Measurements from ENCODE around the gene SLC16A14. TPM values are rescaled to one million over a fixed set of nuclear protein-coding genes. Genes with fewer than 3 reads are reported as not detected.

Gene SLC16A14
- total RNA-seq, 1 experiment from 2014 or later, result 3.2 TPM

DNA sequence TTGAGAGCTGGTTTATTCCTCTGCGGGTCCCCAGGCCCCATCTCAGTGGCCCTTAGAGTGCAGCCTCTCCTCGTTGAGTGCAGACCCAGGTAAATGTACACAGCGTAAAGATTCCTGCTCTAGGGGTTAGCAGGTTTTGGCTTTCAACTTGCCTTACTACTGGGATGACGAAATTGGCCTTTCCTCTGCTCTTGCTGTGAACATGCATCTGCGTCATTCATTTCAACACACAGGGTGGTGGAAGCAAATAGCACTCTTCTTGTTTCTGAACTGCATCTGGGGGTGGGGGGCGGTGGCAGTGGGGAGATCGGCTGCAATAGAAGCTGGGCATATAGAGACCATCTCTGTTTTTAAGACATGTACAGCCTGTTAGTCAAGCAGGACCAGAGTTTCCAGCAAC lies 16.5 kb upstream of the SLC16A14 start:
- H3K27ac ChIP-seq (ENCODE audit: low read length), result no peak overlapping the region
- BruUV-seq (replicated peaks), result no TSS peak
- no peak overlapping the region for H3K4me3 ChIP-seq (ENCODE audit: low read depth in 2 of 2, low read length in 2 of 2)
- in situ Hi-C loops (cut with HindIII; ENCODE audit: low pct_unique_long_range_greater_than_20kb, low sequenced_read_pairs), result no loop called here
- H3K9me3 ChIP-seq (ENCODE audit: control insufficient read depth, insufficient read depth, low read depth, low read length), result no peaks in the 10 kb centered on the region
- no peaks in the 10 kb centered on the region for H3K27me3 ChIP-seq (ENCODE audit: control insufficient read depth, insufficient read depth, low read length)
- CTCF ChIA-PET, result no interaction called here
- H3K4me1 ChIP-seq (ENCODE audit: control insufficient read depth, insufficient read depth, low read length), result no peaks in the 10 kb centered on the region
- no peaks in the 10 kb centered on the region for H3K36me3 ChIP-seq (ENCODE audit: control insufficient read depth, insufficient read depth, low read length)
- no peak for DNase-seq (ENCODE audit: low read depth, low spot score)
- ATAC-seq, result no peak
- POLR2A ChIA-PET, result no interaction called here
- TF ChIP-seq, protein P1, sequence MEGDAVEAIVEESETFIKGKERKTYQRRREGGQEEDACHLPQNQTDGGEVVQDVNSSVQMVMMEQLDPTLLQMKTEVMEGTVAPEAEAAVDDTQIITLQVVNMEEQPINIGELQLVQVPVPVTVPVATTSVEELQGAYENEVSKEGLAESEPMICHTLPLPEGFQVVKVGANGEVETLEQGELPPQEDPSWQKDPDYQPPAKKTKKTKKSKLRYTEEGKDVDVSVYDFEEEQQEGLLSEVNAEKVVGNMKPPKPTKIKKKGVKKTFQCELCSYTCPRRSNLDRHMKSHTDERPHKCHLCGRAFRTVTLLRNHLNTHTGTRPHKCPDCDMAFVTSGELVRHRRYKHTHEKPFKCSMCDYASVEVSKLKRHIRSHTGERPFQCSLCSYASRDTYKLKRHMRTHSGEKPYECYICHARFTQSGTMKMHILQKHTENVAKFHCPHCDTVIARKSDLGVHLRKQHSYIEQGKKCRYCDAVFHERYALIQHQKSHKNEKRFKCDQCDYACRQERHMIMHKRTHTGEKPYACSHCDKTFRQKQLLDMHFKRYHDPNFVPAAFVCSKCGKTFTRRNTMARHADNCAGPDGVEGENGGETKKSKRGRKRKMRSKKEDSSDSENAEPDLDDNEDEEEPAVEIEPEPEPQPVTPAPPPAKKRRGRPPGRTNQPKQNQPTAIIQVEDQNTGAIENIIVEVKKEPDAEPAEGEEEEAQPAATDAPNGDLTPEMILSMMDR (IDR thresholded peaks at IDR 0.05), result no peak
- TF ChIP-seq SIN3A (IDR thresholded peaks at IDR 0.05; ENCODE audit: borderline replicate concordance, insufficient read depth, low read depth, low read length) (no peak), TCF7L2 (IDR thresholded peaks at IDR 0.05; ENCODE audit: low read depth, low read length) (no peak), POLR2AphosphoS5 (IDR thresholded peaks at IDR 0.05; ENCODE audit: low read depth, low read length) (no peak)
- TF ChIP-seq, protein P2, sequence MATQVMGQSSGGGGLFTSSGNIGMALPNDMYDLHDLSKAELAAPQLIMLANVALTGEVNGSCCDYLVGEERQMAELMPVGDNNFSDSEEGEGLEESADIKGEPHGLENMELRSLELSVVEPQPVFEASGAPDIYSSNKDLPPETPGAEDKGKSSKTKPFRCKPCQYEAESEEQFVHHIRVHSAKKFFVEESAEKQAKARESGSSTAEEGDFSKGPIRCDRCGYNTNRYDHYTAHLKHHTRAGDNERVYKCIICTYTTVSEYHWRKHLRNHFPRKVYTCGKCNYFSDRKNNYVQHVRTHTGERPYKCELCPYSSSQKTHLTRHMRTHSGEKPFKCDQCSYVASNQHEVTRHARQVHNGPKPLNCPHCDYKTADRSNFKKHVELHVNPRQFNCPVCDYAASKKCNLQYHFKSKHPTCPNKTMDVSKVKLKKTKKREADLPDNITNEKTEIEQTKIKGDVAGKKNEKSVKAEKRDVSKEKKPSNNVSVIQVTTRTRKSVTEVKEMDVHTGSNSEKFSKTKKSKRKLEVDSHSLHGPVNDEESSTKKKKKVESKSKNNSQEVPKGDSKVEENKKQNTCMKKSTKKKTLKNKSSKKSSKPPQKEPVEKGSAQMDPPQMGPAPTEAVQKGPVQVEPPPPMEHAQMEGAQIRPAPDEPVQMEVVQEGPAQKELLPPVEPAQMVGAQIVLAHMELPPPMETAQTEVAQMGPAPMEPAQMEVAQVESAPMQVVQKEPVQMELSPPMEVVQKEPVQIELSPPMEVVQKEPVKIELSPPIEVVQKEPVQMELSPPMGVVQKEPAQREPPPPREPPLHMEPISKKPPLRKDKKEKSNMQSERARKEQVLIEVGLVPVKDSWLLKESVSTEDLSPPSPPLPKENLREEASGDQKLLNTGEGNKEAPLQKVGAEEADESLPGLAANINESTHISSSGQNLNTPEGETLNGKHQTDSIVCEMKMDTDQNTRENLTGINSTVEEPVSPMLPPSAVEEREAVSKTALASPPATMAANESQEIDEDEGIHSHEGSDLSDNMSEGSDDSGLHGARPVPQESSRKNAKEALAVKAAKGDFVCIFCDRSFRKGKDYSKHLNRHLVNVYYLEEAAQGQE (IDR thresholded peaks at IDR 0.05; ENCODE audit: insufficient read depth in 1 of 2, low read depth in 2 of 2, low read length in 1 of 2), result no peak
- intact Hi-C loops (cut with micrococcal nuclease; ENCODE audit: unreplicated experiment), result no loop called here

DNA sequence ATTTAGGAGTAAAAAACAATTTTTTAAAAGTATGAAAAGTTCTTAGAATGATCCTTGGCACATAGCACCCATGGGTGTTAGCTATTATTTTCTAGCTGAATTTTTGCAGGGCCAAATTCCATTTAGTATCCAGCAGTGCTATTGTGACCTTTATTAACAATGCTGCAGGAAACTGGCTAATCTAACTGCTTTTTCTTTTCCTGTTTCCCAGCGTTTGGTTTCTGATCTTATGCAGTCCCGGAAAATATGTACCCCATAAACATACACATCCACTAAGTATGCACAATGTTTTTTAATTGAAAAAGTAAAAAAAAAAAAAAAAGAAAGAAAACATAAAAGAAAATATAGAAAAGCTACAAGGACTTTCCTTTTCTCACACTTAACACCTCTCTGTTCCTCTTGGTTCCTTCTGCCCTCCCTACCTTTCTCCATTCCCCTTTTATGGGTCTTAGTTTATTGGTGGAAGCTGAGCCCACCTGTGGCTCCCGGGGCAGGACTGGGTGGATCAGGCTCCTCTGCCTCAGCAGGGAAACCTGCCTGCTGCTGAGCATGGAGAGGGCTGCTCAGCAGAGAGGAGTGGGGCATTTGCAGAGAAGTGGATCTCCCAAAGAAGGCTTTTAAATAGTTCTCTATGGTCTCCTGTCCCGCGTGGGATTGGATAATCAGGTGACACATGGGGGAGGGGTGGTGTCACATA lies 9.3 kb upstream of the SLC16A14 start:
- ChIA-PET CTCF (interaction anchor here (0.7 kb wide), 2 partner anchors 67 to 69 kb away, joined by 4 to 6 read pairs; no protein-coding TSS in a partner anchor), POLR2A (no interaction called here)
- in situ Hi-C loops (cut with HindIII; ENCODE audit: low pct_unique_long_range_greater_than_20kb, low sequenced_read_pairs) (no loop called here), intact Hi-C loops (cut with micrococcal nuclease; ENCODE audit: unreplicated experiment) (no loop called here)
- no peak for DNase-seq (ENCODE audit: low read depth, low spot score)
- no TSS peak for BruUV-seq (replicated peaks)
- H3K4me1 ChIP-seq (ENCODE audit: control insufficient read depth, insufficient read depth, low read length), result no peaks in the 10 kb centered on the region
- no peak overlapping the region for H3K4me3 ChIP-seq (ENCODE audit: low read depth in 2 of 2, low read length in 2 of 2)
- H3K36me3 ChIP-seq (ENCODE audit: control insufficient read depth, insufficient read depth, low read length), result no peaks in the 10 kb centered on the region
- no peak for ATAC-seq
- H3K9me3 ChIP-seq (ENCODE audit: control insufficient read depth, insufficient read depth, low read depth, low read length), result no peaks in the 10 kb centered on the region
- TF ChIP-seq, protein P2 (IDR thresholded peaks at IDR 0.05; ENCODE audit: insufficient read depth in 1 of 2, low read depth in 2 of 2, low read length in 1 of 2), result no peak
- TF ChIP-seq TCF7L2 (IDR thresholded peaks at IDR 0.05; ENCODE audit: low read depth, low read length) (no peak), SIN3A (IDR thresholded peaks at IDR 0.05; ENCODE audit: borderline replicate concordance, insufficient read depth, low read depth, low read length) (no peak), POLR2AphosphoS5 (IDR thresholded peaks at IDR 0.05; ENCODE audit: low read depth, low read length) (no peak)
- TF ChIP-seq, protein P1 (IDR thresholded peaks at IDR 0.05), result no peak
- no peaks in the 10 kb centered on the region for H3K27me3 ChIP-seq (ENCODE audit: control insufficient read depth, insufficient read depth, low read length)
- no peak overlapping the region for H3K27ac ChIP-seq (ENCODE audit: low read length)
